Neural cell (in vitro differentiated cells): ENCODE data around the gene ZNRF1.

ENCODE experiments used
- CTCF ChIP-seq: fragments of 450-650 bp; IDR thresholded peaks from 2 replicates; pipeline ENCODE4 v1.5.1; 2014; ENCODE audit warnings: antibody characterized with exemption, mild to moderate bottlenecking, moderate library complexity; ENCODE audit not compliant: poor library complexity, severe bottlenecking
- EP300 ChIP-seq: fragments of 450-650 bp; conservative IDR thresholded peaks from 2 replicates; pipeline ENCODE4 v1.6.1; 2014; ENCODE audit warnings: antibody characterized with exemption, mild to moderate bottlenecking, moderate library complexity; ENCODE audit not compliant: poor library complexity, severe bottlenecking
- EZH2 ChIP-seq: fragments of 200-600, 300-800 bp; shearing (Covaris generic), sonication (generic); IDR thresholded peaks from 2 replicates; pipeline ENCODE4 v1.6.1; 2014; ENCODE audit warnings: antibody characterized with exemption, low read length, borderline replicate concordance, mild to moderate bottlenecking; ENCODE audit not compliant: insufficient read depth, poor library complexity, severe bottlenecking
- MXI1 ChIP-seq: fragments of 450-650 bp; conservative IDR thresholded peaks from 2 replicates; pipeline ENCODE4 v1.6.1; 2014; ENCODE audit warnings: antibody characterized with exemption, mild to moderate bottlenecking; ENCODE audit not compliant: poor library complexity, severe bottlenecking
- POLR2AphosphoS5 ChIP-seq: IDR thresholded peaks from 2 replicates; pipeline ENCODE4 v1.6.1; 2012
- RAD21 ChIP-seq: fragments of 450-650 bp; conservative IDR thresholded peaks from 2 replicates; pipeline ENCODE4 v1.6.1; 2014; ENCODE audit warnings: antibody characterized with exemption, mild to moderate bottlenecking, moderate library complexity
- REST ChIP-seq: IDR thresholded peaks from 2 replicates; pipeline ENCODE4 v1.6.1; 2012; ENCODE audit warnings: borderline replicate concordance
- SMC3 ChIP-seq: fragments of 450-650 bp; conservative IDR thresholded peaks from 2 replicates; pipeline ENCODE4 v1.6.1; 2014; ENCODE audit warnings: antibody characterized with exemption, mild to moderate bottlenecking, moderate library complexity; ENCODE audit not compliant: poor library complexity
- TAF1 ChIP-seq: IDR thresholded peaks from 2 replicates; pipeline ENCODE4 v1.6.1; 2012; ENCODE audit warnings: low read depth

- TF ChIP-seq CTCF (no peak), SMC3 (no peak), EZH2 (no peak), POLR2AphosphoS5 (no peak), REST (no peak), EP300 (no peak), TAF1 (no peak), MXI1 (no peak), RAD21 (no peak)
Observed at GRCh38 chr16:75101635-75102034, 102.8 kb downstream of the ZNRF1 start.
